GM12874 (cell line): ENCODE data around the gene ZNF692.

Experiments used
- CTCF ChIP-seq: IDR thresholded peaks from 2 replicates; pipeline ENCODE4 v1.5.1; 2011; ENCODE audit warnings: low read depth, mild to moderate bottlenecking, control low read depth, low read length, moderate library complexity; ENCODE audit not compliant: insufficient read depth

The ZNF692 gene

GRCh38 chr1:248857201-248857600 lies 1.7 kb downstream of the ZNF692 start:
- no peak for TF ChIP-seq CTCF

GRCh38 chr1:248856176-248856575 lies 2.7 kb downstream of the ZNF692 start:
- TF ChIP-seq CTCF = no peak

GRCh38 chr1:248855580-248855979 lies 3.3 kb downstream of the ZNF692 start:
- no peak for TF ChIP-seq CTCF

- TF ChIP-seq CTCF = no peak
Measured at GRCh38 chr1:248853663-248854375, 5.1 kb downstream of the ZNF692 start.

GRCh38 chr1:248852481-248853405 lies 6.1 kb downstream of the ZNF692 start:
- no peak for TF ChIP-seq CTCF

GRCh38 chr1:248851390-248851789 lies 7.5 kb downstream of the ZNF692 start:
- no peak for TF ChIP-seq CTCF

GRCh38 chr1:248850536-248851251 lies 8.2 kb downstream of the ZNF692 start:
- TF ChIP-seq CTCF = no peak
